CD4-positive, alpha-beta T cell treated with Interleukin-4 for 4 hours (primary cell): Measurements from ENCODE around the gene AGT.
"Not testable (repeated sequence)": the region's sequence is repeated elsewhere in the genome, so short reads cannot be mapped to it uniquely, and the experiment has no call there.

Experiments
- DNase-seq: peaks from one replicate; pipeline ENCODE4 v3.0.0-alpha.2; 2020

The AGT gene

GRCh38 chr1:230684998-230685397 lies 28.9 kb downstream of the AGT start:
- DNase-seq, result no peak

- no peak for DNase-seq
Observed at GRCh38 chr1:230684146-230684545, 29.8 kb downstream of the AGT start.

GRCh38 chr1:230682882-230683610 lies 30.9 kb downstream of the AGT start:
- DNase-seq, result no peak

GRCh38 chr1:230682274-230682673 lies 31.6 kb downstream of the AGT start:
- no peak for DNase-seq

GRCh38 chr1:230681599-230681998 lies 32.3 kb downstream of the AGT start:
- DNase-seq, result no peak

- no peak for DNase-seq
Observed at GRCh38 chr1:230680300-230681025, 33.5 kb downstream of the AGT start.

- DNase-seq, result no peak
Observed at GRCh38 chr1:230679825-230680224, 34.1 kb downstream of the AGT start.

- DNase-seq, result no peak
Observed at GRCh38 chr1:230679192-230679591, 34.7 kb downstream of the AGT start.

- DNase-seq, result no peak
Observed at GRCh38 chr1:230677200-230677599, 36.7 kb downstream of the AGT start.

- DNase-seq, result no peak
Observed at GRCh38 chr1:230674581-230674980, 39.3 kb downstream of the AGT start.

GRCh38 chr1:230669543-230669942 lies 44.4 kb downstream of the AGT start:
- DNase-seq, result no peak

GRCh38 chr1:230668227-230668626 lies 45.7 kb downstream of the AGT start:
- DNase-seq, result no peak

GRCh38 chr1:230661976-230662375 lies 51.9 kb downstream of the AGT start:
- no peak for DNase-seq

GRCh38 chr1:230658691-230659090 lies 55.2 kb downstream of the AGT start:
- no peak for DNase-seq

- not testable (repeated sequence) for DNase-seq
Observed at GRCh38 chr1:230658103-230658502, 55.8 kb downstream of the AGT start.

GRCh38 chr1:230656719-230657118 lies 57.2 kb downstream of the AGT start:
- DNase-seq, result not testable (repeated sequence)
